ENCODE measurements around the gene TBC1D22A.

The TBC1D22A gene

DNA sequence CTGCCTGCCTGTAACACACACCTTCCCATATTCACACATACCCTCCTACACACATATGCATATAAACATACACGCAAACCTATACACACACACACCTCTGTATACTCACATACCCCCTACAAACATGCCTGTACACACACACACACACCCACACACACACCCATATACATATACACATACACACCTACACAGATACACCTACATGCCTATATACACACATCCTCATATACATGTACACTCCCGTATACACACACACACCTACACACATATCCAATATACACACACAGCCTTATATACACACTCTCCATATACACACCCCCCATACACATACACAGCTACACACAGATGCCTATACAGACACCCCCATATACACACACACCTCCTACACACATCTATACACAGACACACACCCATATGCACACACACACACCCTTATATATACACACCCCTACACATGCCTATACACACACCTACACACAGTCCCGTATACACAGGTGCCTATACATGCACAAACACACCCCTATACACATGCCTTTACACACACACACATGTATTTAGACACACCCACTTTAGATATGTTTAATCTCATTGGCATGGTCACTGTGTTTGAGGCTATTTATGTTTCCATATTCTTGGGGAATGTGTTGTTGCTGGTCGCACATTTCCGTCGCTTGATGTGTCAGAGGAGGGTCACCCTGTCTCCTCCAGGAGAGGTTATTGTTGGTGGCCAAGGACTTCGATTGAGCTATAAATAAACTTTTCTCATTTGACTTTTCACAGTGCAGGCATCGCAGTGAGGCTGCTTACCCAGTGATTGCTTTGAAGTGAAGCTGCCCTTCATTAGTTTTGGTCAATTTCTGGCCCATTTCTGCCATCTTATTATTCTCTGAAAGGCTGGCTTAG is 243.3 kb downstream of the TBC1D22A start:
- DNase-seq = no peak

DNA sequence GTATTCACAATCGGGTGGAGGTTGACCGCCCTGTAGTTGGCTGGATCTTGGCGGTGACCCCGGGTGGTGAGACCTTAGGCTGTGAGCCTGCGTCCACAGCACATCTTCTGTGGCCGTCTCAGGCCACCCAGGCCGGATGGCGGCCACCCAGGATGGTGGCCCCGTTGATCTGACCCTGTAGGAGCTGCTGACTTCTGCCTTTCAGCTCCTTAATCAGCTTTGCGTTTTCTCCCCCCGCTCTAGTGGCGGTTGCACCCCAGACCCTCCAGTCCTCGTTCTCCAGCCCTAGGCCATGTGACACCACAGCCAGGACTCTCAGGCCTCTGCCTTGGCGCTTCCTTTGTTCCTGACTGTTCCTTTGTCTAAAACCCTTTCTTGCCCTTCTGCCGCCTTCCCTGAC is 244.0 kb downstream of the TBC1D22A start:
- DNase-seq = no peak

DNA sequence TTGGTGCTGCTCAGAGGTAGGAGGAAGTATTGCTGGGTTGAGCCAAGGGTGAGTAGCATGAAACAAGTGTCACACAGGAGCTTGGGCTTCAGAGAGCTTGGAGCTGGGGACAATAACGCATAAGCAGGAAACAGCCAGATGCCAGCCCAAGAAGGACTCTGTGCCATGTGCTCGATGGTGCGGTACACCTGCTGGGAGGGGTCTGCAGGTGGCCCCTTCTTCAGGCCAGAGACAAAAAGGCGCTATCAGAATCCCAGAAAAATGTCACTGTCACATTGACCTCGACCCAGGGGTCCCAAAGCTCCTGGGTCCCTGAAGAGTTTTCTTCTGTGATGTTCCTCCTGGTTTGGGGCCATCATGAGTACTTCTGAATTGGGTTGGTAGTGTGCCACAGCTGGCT is 244.4 kb downstream of the TBC1D22A start:
- no peak for DNase-seq

DNA sequence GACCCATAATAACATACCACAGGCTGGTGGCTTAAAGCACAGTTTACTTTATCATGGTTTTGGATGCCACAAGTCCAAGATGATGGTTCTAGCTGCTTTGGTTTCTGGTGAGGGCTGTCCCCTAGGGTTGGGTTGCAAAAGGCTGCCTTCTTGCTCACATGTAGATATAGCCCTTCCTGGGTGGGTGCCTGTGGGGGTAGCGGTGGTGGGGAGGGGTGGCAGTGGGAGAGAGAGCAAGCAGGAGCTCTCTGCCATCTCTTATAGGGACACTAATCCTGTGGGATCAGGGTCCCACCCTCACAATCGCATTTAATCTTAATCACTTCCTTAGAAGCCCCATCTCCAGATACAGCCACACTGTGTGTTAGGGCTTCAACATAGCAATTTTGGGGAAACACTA is 245.0 kb downstream of the TBC1D22A start:
- DNase-seq = no peak

DNA sequence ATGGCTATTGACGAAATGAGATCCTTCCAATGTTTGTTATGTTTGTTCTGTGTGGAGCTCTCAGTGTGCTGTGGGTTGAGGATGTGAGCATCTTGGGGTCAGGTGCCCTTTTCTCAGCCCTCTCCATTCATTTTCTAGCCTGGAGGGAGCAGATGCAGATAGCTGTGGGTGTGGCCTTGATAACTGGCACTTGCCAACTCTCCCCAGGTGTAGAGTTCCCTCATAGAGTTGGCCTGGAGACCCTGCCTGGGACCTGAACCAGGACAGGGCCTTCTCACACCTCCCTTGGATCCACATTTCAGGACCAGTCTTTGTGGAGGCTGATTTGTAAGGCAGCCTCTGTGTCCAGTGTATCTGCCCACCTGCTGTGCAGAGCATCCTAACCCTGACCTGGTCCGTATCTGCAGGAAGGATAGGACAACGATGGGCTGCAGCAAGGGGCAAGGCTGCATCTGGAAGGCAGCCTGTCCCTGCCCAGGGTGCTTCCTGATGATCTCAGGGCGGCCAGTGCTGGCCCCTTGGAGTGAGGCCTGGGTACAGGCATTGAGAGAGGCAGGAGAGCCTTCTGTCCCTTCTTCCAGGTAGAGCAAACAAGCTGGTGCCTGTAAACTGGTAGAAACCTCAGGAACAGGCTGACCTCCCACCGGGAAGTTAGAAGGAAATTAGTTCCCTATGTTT is 245.9 kb downstream of the TBC1D22A start:
- no peak for DNase-seq

DNA sequence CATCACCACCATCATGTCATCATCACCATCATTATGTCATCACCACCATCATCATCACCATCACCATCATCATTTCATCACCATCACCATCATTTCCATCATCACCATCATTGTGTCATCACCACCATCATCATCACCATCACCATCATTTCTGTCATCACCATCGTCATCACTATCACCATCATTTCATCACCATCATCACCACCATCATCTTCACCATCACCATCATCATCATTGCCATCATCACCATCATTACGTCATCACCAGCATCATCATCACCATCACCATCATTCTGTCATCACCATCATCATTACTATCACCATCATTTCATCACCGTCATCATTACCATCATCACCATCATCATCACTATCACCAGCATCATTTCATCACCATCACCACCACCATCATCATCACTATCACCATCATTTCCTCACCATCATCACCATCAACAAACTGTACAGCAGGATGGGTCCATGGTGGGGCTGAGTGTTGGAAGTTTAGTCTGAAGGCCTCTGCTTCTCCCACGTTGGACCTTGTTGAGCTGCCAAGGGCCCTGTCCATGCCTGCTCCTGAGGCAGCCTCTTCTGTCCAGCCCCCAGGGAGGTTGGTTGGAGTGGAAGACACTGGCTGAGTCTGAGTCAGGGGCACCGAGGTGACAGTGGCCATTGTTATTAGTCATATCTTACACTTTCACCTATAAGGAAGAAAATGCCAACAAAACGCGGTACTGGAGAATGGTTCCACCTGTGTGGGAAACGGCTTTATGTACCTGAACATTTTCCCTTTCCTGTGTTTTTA is 247.1 kb downstream of the TBC1D22A start:
- no peak for DNase-seq

DNA sequence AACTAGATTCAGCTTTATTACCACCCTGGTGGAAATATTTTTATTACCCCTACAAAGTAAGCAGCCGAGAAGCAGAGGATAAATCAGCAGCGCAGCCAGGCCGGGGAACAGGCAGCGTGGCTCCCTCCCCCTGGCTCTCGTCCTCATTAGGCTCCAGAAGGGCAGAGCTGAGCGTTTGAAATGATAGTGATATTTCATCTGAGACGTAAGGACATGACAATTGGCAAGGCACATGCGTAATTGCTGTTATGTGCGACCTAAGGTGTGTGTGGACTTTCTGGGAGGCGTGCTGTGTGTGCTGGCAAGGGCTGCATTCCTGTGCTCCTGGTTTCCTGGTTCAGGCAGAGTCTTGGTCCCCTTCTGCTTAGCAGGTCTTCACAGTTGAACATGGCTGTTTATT is 247.8 kb downstream of the TBC1D22A start:
- DNase-seq = no peak

DNA sequence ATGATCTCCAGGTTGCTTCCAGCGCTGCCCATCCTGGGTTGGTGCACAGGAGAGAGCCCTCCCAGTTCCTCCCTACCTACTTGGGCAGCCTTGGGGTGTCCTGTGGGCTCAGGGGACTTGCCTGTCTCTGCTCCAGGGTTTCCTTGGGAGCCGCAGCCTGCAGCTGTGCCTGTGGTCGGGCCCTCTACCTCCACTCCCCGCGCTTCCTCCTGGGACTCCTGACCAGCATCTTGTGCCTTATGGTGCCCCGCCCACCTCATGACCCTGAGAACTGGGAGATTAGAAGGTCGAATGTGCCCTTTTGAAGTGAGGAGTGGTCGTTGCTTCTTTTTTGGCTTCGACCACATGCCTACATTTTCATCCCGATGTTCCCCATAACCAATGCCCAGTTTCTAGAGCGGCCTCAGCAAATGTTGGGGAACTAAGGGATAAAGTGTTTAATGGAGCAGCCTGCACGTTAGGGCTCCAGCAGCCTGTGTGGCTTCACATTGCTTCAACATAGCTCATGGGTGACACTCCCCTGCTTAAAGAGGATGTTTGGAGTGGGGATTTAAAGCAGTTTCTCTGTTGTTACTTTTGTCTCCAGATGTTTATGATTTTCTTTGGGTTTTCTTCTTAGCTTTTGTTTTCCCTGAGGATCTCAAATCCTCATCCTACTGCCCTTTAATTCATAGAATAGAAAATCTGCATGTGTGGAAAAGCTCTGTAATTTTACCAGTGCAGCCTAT is 248.8 kb downstream of the TBC1D22A start:
- DNase-seq = no peak

DNA sequence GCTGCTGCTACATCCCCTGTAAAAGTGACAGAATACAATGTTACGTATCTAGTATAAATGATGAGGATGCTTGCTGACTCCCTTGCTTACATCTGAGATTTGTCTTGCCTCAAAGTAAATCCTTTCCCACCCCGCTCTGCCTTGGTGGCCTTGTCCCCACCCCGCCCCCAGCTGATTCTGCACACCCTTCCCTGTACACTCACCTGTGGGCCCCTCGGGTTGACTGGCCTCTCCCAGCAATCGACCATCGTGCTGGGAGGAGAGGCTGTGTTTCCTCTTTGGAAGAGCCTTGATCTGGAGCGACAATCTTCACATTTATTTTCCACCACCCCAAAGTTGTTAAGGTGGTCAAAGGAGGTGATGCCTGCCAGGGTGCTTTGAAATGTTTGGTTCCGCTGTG is 249.4 kb downstream of the TBC1D22A start:
- no peak for DNase-seq

DNA sequence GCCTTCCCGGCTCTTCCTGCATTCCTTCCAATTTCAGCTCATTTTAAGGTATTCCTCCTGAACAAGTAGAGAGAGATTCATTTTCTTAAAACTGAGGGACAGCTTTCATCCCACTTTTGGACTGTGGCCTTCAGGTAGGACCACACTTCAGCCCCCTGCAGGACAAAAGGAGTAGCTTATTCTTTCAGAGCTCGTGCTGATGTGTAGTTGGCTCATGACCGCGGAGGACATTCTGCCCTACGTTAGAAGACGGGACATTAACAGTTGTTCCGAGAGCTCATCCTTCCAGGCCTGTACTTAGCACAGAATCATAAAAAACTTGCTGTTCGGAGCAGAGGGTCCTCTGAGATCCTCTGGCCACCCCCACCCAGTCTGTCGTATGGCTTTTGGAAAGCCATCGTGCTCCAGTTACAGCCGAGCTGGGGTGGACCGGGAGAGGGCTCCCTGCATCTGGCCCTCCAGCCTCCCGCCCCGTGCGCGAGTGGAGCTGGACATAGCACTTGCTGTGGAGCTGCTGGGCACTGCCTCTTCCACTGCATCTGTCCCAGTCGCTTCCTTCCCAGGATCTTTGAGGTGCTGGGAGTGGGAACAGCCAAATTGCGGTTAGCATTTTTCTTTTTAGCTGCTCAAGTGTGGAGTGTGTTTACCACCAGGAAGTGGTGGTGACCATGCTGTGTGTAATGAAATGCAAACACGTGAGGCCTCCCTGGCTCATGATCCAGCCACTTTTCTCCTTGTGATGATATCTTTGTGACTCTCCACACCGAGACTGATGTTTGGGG is 250.3 kb downstream of the TBC1D22A start:
- DNase-seq = no peak

DNA sequence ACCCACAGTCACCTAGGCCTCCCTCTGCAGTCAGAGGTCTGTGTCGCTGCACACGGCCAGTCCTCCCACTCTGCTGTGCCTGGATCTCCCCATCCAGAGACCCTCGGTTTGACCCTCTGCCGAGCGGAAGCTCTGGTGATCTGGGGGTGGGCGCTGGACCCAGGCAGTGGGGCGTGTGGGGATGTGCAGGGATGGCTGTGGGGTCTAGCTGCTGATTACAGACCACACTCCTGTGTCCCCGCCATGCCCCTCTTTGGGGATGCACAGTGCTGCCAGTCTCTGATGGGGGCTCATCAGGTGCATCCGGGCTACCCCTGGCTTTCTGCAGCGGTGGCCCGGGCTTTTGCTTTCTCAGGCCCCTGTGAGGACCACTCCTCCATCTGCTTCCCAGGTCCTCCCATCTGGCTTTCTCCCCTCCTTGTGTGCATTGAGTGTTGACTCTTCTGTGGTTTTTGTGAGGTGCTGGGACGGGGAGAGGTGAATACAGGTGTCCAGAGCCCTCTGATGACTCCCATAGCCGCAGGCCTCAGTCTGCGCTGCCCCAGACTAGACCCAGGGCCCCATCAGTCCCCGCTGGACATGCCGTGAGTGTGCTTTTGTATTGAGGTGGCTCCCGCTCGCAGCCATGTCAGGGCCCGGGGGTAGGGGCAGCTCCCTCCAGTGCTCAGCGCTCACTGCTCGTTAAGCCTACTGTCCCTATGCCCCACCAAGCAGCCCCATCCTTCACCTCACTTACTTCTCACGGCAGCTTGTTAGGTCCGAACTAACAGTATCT is 251.6 kb downstream of the TBC1D22A start:
- no peak for DNase-seq

DNA sequence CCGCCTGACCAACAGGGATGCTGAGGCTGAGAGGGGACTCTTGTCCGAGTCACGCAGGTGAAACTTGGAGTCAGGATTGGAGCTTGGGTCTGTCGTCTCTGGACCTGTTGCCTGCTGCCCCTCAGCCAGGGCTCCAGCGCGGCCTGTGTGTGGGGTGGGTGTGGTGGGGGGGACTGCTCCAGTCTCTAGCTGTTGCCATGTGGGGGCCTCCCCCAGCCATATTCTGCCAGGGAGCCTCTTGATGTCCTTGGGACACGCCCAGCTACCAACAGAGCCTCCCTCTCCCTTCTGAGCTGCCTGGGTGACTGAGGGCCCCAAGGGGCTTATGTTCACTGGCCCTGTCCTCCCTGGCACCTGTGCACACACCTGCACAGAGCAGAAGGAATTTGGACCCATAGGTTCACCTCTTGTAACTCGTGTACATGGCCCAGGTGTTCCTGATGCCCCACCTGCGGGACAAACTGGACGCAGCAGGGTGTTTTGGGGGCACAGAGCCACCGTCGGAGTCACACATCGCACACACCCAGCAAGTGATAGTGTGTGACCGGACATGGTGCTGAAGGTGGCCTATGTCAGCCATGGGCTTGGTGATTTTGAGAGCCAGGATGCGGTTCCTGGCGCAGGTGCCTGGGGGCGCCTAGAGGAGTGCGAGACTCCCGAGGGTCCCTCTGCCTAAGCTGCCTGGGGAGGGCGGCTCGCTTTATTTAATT is 252.3 kb downstream of the TBC1D22A start:
- no peak for DNase-seq

DNA sequence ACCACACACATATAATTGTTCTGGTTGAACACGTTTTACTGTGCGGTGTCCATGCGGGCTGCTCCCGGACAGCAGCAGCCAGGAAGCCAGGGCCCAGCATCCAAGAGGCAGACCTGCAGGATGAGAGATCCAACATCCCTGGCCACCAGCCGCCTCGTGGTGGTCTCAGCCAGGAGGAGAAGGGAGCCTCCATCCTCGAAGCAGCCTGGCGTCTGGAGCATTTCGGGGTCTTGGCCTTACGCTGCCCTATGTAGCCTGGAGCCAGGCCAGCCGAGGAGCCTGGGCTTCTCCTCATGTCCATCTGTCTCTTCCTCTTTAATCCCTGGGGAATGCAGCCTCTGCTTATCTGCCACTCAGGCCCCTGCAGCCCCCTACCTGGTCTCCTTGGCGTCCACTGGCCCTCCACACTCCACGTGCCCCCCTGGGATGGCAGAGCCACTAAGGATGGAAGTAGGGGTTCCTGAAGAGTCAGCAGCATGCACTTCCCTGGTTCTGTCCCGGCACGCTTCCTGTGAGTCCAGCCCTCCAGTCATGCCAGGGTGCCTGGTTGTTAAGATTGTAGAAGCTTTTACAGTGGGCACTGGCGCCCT is 253.2 kb downstream of the TBC1D22A start:
- no peak for DNase-seq

DNA sequence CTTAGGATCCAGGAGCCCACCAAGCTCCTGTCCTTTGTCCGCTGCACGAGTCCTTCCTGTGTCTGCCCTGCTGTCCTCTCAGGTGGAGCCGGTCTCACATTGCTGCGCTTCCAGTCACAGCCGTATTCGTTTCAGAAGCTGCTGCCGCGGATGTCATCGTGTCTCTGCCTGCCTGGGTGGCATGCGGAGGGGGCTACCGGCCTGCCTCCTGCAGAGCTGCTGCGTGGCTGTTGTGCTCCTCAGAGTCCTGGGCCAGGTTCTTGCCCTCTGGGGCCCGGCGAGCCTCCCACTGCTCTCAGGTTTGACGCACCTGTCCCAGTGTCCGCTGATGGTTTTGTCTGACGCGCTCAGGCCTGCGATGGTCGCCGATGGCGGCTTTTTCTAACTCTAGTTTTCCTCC is 254.2 kb downstream of the TBC1D22A start:
- DNase-seq = no peak

DNA sequence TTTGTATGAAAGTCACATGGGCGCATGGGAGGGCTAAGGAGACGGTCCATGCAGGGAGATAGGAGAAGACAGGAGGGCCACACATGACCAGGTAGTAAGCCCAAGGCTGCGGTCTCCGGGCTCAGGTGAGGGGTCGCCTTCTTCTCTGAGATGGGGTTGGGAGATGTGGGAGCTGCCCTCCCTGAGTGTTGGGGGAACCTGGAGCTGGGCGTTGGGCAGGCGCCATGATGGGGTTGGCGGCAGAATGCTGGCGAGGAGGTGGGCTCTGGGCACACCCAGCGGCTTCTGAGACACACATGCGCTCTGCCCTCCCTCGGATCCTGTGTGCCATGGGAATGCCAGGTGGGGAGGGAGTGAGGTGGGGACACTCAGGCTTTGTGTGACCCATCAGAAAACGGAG is 254.8 kb downstream of the TBC1D22A start:
- DNase-seq = no peak

DNA sequence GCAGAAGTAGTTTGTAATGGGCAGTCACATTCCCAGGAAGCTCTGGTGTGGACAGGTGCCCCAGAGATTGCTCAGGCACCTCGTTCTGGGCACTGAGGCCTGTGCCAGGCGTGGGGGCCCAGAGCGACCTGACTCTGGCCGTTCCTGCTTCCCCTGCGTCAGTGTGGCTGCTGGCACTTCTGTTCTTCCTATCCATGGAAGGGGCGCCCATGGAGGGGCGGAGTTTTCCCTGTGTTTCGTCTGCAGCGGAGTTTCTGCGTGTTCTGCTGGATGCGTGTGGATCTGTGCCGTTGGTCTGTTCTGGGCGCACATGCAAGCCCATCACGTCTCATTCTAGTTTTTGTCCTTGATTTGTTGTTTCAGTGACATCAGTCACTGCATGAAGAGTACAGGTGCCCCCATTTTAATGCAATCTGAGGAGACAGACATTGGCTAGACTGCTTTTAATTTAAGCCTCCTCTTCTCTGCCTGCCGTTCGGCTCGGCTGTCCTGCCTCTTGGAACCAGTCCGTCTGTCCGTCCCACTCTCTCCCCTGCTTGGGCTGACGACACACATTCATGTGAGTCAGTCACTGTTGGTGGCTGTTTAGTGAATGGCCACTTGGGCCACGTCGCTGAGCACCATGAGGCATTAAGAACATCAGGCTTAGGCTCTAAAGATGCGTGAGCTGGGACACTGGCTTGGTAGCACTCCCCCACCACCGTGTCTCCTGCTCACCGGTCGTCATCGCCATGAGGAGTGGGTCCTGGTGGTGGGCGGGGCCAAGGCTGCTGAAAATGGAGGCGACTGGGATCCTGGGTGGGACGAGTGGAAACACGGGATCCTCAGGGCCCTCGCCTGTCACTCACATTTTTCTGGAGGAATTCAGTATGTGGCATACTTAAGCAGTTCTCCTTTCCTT is 255.8 kb downstream of the TBC1D22A start:
- DNase-seq = no peak

DNA sequence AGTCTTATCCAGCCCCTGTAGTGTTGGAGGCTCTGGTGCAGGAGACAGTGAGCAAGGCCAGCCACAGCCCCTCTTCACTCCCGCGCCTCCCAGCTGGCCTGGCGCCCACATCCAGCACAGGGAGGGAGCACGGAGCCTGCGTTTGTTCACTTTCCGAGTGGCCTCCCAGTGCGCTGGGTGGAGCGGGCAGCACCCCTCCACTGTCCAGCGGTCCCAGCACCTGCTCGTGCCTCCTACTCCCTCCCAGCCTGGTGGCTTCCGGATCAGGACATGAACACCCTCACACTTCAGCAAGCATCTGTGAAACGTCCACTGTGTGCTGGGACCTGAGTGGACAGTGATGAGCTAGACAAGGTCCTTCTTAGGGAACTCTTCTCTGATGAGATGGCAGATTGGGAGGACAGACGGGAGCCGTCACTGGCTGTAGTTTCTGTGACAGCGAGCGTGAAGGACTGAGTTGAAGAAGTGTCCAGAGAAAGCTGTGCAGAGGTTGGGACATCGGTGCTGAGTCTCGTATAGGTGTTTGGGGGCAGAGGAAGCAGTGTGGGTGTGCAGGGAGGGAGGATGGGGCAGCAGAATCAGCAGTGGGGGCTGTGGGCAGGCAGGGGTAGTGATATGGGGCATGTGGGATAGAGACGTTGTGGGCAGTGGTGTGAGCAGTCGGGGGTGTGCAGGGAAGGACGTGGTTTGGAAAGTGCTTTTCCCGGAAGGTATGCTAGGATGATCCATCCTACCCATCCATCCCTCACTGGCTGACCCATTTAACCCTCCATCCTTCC is 256.8 kb downstream of the TBC1D22A start:
- no peak for DNase-seq

DNA sequence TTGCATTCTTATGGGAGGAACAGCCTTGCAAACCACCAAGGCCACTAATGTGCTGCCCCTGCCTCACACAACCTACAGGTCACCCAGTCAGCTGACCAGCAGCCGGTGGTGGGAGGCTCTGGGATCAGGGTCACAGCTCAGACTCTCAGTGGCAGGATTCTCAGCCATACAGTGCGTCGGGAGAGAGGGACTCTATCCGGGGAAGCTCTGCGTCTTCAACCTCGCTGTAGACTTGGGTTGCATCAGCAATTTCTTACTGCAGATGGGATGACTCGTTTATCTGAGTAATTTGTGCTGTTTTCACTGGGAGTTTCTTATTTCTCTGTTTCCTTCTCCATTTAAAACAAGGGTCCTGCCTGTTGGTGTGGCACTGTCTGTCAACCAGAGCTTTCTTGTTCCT is 257.7 kb downstream of the TBC1D22A start:
- DNase-seq = no peak

Data from hippocampal formation (tissue), 2 donors.